Memory B cell (primary cell): Measurements from ENCODE around the gene ATP6V1B1.

Experiments used
- ATAC-seq: fragments of 150-1000 bp; cut with Tn5 transposase; 2 replicates; pipeline ENCODE4 v1.10.0; 2021; ENCODE audit warnings: low read depth, mild to moderate bottlenecking, moderate library complexity
- DNase-seq, 2 donors: peaks; one replicate each; pipeline ENCODE4 v3.0.0; 2022; ENCODE audit warnings: low spot score in 2 of 2
- H3K27ac Mint-ChIP-seq: one replicate; pipeline ENCODE4 v1.8.0; 2022; ENCODE audit warnings: mild to moderate bottlenecking, moderate library complexity, mixed read lengths
- H3K27me3 Mint-ChIP-seq: one replicate; pipeline ENCODE4 v1.8.0; 2022; ENCODE audit warnings: mixed read lengths
- H3K36me3 Mint-ChIP-seq: one replicate; pipeline ENCODE4 v1.8.0; 2022; ENCODE audit warnings: mild to moderate bottlenecking, mixed read lengths
- H3K4me1 Mint-ChIP-seq: one replicate; pipeline ENCODE4 v1.8.0; 2022; ENCODE audit warnings: mixed read lengths
- H3K4me3 Mint-ChIP-seq: one replicate; pipeline ENCODE4 v1.8.0; 2022; ENCODE audit warnings: mild to moderate bottlenecking, moderate library complexity, mixed read lengths
- H3K9me3 Mint-ChIP-seq: one replicate; pipeline ENCODE4 v1.8.0; 2022; ENCODE audit warnings: mixed read lengths

The ATP6V1B1 gene

GRCh38 chr2:70939839-70940580 is 4.3 kb downstream of the ATP6V1B1 start:
- peaks cover 10% of the 10 kb centered on the region for H3K27me3 Mint-ChIP-seq
- ATAC-seq (no peak), DNase-seq (no peak)
- no peaks in the 10 kb centered on the region for H3K4me1 Mint-ChIP-seq
- no peaks in the 10 kb centered on the region for H3K36me3 Mint-ChIP-seq
- no peak overlapping the region for H3K4me3 Mint-ChIP-seq
- H3K9me3 Mint-ChIP-seq, result no peaks in the 10 kb centered on the region
- H3K27ac Mint-ChIP-seq, result no peak overlapping the region

DNA sequence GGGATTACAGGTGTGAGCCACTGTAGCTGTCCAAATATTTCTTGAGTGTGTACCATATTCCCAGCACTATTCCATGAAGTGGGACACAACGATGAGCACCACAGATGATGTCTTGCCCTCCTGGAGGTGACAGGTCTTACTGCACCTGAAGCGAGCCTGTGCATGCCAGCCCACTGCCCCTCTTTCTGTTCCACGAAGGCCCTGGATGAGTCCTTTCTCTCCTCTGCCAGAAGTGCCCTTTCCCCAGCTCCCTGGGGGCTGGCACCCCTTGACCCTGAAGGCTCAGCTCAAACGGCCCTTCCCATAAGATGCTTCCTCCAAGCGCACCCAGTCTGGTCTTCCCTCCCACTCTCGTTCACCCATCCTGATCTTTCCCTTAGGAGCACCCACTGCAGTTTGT is 5.5 kb downstream of the ATP6V1B1 start:
- ATAC-seq, result no peak

DNA sequence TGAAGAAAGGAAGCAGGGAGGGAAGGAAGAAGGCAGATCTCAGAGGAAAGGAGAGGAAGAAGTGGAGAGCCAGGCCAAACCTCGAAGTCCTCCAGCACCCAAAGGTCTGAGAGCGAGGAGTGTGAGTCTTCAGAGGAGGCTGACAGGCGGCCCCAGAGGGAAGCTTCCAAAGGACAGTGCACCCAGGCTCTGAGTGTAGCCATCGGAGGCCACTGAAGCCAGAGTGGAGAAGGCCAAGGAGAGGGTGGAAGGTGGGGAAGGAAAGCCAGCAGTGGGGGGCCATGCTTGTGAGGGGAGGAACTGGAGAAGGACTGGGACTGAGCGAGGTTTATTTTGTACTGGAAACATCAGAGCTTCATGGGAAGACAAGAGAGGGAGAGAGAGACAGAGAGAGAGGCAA is 6.0 kb downstream of the ATP6V1B1 start:
- H3K4me1 Mint-ChIP-seq, result peaks cover 4% of the 10 kb centered on the region
- no peak overlapping the region for H3K4me3 Mint-ChIP-seq
- H3K9me3 Mint-ChIP-seq, result no peaks in the 10 kb centered on the region
- H3K27ac Mint-ChIP-seq, result no peak overlapping the region
- no peak for ATAC-seq
- DNase-seq, result no peak
- H3K27me3 Mint-ChIP-seq, result peaks cover 7% of the 10 kb centered on the region
- H3K36me3 Mint-ChIP-seq, result no peaks in the 10 kb centered on the region

More for the DNA sequence above, 5.5 kb downstream of the ATP6V1B1 start:
- Mint-ChIP-seq H3K27me3 (peaks cover 7% of the 10 kb centered on the region), H3K27ac (no peak overlapping the region), H3K4me1 (peaks cover 2% of the 10 kb centered on the region), H3K36me3 (no peaks in the 10 kb centered on the region), H3K4me3 (no peak overlapping the region), H3K9me3 (no peaks in the 10 kb centered on the region)
- no peak for DNase-seq

GRCh38 chr2:70942396-70943204 is 6.9 kb downstream of the ATP6V1B1 start:
- H3K27me3 Mint-ChIP-seq, result peaks cover 9% of the 10 kb centered on the region
- H3K4me1 Mint-ChIP-seq, result peaks cover 6% of the 10 kb centered on the region
- no peak for ATAC-seq
- no peaks in the 10 kb centered on the region for H3K9me3 Mint-ChIP-seq
- no peak overlapping the region for H3K27ac Mint-ChIP-seq
- no peak for DNase-seq
- H3K4me3 Mint-ChIP-seq, result no peak overlapping the region
- no peaks in the 10 kb centered on the region for H3K36me3 Mint-ChIP-seq

GRCh38 chr2:70943205-70943871 is 7.6 kb downstream of the ATP6V1B1 start:
- H3K36me3 Mint-ChIP-seq, result no peaks in the 10 kb centered on the region
- no peak overlapping the region for H3K27ac Mint-ChIP-seq
- DNase-seq (no peak), ATAC-seq (no peak)
- peaks cover 13% of the 10 kb centered on the region for H3K4me1 Mint-ChIP-seq
- no peak overlapping the region for H3K4me3 Mint-ChIP-seq
- H3K27me3 Mint-ChIP-seq, result peaks cover 13% of the 10 kb centered on the region
- no peaks in the 10 kb centered on the region for H3K9me3 Mint-ChIP-seq

DNA sequence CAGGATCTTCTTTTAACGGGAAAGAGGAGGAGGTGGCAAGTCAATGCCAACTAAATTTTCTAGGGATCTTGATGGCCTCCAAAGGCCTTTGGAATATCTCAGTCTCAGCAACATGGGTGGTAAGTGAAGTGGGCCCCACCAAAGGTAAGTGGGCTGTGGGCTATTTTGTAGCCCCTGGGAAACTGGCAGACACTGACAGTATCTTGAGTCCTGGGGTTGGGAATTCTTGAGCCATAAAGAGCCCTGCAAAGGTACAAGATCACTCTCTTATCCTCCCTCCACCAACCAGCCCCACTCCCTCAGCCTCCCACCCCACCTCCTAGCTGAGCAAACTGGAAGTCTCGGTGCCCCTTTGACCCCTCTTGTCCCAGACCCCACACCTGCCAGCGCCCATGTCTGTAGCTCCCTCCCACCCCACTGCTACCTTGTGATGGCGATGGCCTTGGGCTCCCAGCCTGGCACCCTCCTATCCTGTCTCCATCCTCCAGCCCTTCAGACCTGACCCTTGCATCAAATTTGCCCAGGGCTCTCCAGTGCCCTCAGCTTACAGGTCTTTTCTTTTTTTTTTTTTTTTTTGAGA is 8.5 kb downstream of the ATP6V1B1 start:
- Mint-ChIP-seq H3K4me1 (peaks cover 14% of the 10 kb centered on the region), H3K9me3 (no peaks in the 10 kb centered on the region), H3K27ac (no peak overlapping the region), H3K4me3 (no peak overlapping the region), H3K27me3 (peaks cover 13% of the 10 kb centered on the region), H3K36me3 (no peaks in the 10 kb centered on the region)
- DNase-seq (no peak), ATAC-seq (no peak)

DNA sequence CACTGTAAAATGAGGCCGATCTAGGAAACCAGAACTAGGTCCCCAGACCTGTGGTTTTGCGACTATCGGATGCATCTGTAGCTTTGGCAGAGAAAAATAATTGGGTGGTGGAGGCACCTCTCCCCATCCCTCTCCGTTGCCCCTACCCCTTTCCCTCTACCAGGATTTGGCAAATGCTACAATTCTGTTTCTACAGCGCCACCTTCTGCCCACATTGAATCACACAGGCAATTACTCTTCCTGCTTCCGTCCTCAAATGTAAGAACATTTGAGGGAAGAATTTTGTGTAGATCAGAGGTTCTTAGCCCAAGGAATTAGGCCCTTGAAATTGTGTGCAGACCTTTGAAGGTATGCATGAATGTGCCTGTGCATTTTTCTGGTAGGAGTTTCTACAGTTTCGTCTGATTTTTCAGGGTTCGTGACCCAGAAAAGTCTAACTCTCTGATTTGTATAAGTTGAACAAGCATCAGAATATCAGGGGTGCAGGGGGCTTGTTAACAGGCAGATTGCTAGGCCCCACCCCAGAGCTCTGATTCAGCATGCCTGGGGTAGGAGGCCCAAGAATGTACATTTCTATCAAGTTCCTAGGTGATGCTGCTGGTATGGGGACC is 11.2 kb downstream of the ATP6V1B1 start:
- no peak for ATAC-seq
- Mint-ChIP-seq H3K9me3 (no peaks in the 10 kb centered on the region), H3K36me3 (no peaks in the 10 kb centered on the region), H3K4me1 (peaks cover 14% of the 10 kb centered on the region), H3K4me3 (no peak overlapping the region), H3K27ac (no peak overlapping the region), H3K27me3 (peaks cover 8% of the 10 kb centered on the region)
- DNase-seq, result peak; percentile 34 to 50

DNA sequence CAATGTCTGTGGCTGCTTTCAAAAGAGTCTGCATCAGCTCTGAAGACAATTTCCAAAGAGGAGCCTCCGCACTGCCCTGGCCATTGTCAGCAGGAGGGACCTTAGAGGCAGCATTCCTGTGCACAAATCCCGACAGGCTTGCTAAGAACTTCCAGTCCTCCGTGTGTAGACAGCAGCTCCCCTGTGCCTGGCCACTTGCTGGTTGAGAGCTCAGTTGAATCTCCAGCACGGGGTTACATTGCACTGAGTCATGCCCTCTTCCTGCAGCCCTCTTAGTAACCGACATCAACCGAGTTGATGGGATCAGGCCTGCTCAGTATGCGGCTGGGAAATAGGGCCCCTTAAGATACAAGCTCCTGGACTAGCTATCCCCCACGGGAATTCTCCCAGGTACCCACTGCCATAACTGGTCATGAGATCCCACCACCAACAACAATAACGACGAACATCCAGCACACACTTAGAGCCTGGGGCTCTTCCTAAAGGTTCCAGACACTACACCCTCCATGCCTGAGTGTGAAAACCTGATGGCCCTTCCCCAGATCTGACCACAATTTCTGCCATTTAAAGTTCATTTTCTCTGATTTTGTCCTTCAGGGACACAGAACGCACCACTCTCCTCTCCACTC is 12.0 kb downstream of the ATP6V1B1 start:
- no peak for ATAC-seq
- no peak for DNase-seq
- H3K4me3 Mint-ChIP-seq, result peak overlapping the region; percentile 82
- H3K4me1 Mint-ChIP-seq, result peaks cover 14% of the 10 kb centered on the region
- no peaks in the 10 kb centered on the region for H3K36me3 Mint-ChIP-seq
- no peak overlapping the region for H3K27ac Mint-ChIP-seq
- no peaks in the 10 kb centered on the region for H3K9me3 Mint-ChIP-seq
- peaks cover 8% of the 10 kb centered on the region for H3K27me3 Mint-ChIP-seq

- peak; percentile 94 for ATAC-seq
- Mint-ChIP-seq H3K27ac (no peak overlapping the region), H3K27me3 (peaks cover 8% of the 10 kb centered on the region), H3K9me3 (no peaks in the 10 kb centered on the region), H3K36me3 (no peaks in the 10 kb centered on the region), H3K4me3 (peak overlapping the region; percentile 82), H3K4me1 (peaks cover 14% of the 10 kb centered on the region)
- peak; percentile 70 to 87 for DNase-seq
Observed at GRCh38 chr2:70948337-70949003, 12.8 kb downstream of the ATP6V1B1 start.

DNA sequence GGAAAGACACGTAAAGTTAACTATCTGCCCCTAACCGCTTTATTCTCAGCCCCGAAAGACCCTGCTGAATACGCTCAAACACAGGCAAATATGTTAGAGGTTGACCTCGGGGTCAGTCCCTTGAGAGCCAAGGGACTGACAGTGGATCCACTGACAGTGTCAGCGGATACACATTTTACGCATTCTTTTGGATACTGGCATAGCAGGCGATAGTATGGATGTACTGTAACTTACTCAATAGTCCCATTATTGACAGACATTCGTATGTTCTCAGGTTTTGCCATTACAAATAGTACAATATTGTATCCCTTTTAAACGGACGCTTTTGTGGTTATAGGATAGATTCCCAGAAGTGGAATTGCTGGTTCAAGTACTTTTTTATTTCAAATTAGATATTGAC is 13.4 kb downstream of the ATP6V1B1 start:
- Mint-ChIP-seq H3K9me3 (no peaks in the 10 kb centered on the region), H3K27me3 (peaks cover 8% of the 10 kb centered on the region), H3K36me3 (no peaks in the 10 kb centered on the region), H3K4me3 (no peak overlapping the region), H3K4me1 (peaks cover 14% of the 10 kb centered on the region), H3K27ac (no peak overlapping the region)
- DNase-seq, result no peak
- ATAC-seq, result no peak

DNA sequence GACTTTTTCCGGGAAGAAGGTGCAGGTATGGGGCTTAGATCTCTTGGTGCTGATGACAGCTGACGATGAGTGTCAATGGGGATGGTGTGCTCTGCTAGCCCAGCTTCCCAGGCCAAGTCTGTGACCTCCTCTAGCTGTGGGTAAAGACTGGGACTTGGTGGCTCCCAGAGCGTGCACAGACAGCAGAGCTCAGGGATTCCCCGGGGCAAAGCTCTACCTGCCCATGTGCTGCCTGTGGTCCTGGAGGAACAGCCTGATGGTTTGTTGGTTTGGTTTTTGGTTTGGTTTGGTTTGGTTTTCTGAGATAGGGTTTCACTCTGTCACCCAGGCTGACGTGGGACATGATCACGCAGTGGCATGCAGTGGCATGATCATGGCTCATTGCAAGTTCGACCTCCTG is 19.2 kb downstream of the ATP6V1B1 start:
- Mint-ChIP-seq H3K27ac (no peak overlapping the region), H3K27me3 (peaks cover 10% of the 10 kb centered on the region), H3K4me1 (peaks cover 2% of the 10 kb centered on the region), H3K9me3 (no peaks in the 10 kb centered on the region), H3K4me3 (no peak overlapping the region), H3K36me3 (no peaks in the 10 kb centered on the region)
- ATAC-seq (no peak), DNase-seq (no peak)

DNA sequence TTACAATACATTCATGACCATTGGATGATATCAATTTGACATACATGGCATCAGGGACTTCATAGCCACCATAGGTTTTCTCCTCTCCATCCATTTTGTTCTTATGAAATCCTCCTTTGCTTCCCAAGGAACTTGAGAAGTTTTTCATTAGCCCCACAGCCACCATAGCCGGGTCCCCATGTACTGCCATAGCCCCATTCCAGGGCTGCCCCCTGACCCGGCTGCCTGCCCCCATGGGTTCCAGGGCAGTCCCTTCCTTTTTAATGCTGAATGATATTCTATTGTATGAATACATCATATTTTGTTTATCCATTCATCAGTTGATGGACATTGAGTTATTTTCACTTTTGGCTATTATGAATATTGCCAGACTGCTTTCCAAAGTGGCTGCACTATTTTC is 20.4 kb downstream of the ATP6V1B1 start:
- Mint-ChIP-seq H3K27me3 (peaks cover 16% of the 10 kb centered on the region), H3K4me1 (peaks cover 2% of the 10 kb centered on the region), H3K27ac (no peak overlapping the region), H3K9me3 (no peaks in the 10 kb centered on the region), H3K4me3 (no peak overlapping the region), H3K36me3 (no peaks in the 10 kb centered on the region)
- no peak for DNase-seq
- ATAC-seq, result no peak

- H3K4me1 Mint-ChIP-seq, result peaks cover 2% of the 10 kb centered on the region
- H3K27ac Mint-ChIP-seq, result no peak overlapping the region
- no peaks in the 10 kb centered on the region for H3K36me3 Mint-ChIP-seq
- no peak for ATAC-seq
- DNase-seq, result no peak
- no peaks in the 10 kb centered on the region for H3K9me3 Mint-ChIP-seq
- peaks cover 22% of the 10 kb centered on the region for H3K27me3 Mint-ChIP-seq
- H3K4me3 Mint-ChIP-seq, result no peak overlapping the region
Observed at GRCh38 chr2:70957798-70958197, 22.1 kb downstream of the ATP6V1B1 start.
